IMR-90 (cell line): ENCODE results near the gene CES3. TPM values are rescaled to one million over a fixed set of nuclear protein-coding genes. Genes with fewer than 3 reads are reported as not detected.

Experiments used
- ATAC-seq: fragments of 200-7000 bp; cut with Tn5 transposase; 2 replicates; pipeline ENCODE4 v1.9.1; 2020; ENCODE audit warnings: low read depth, mild to moderate bottlenecking, moderate library complexity
- BruUV-seq: library from RNA; stranded (reverse); fragments of 400-500 nt; replicated peaks from 2 replicates; lab custom pipeline; 2021; lab: Mats Ljungman, UMichigan
- CTCF ChIA-PET: fragments of 300-600 bp; formaldehyde crosslinking; extraction: SDS; loops from one replicate; lab custom pipeline; 2021; ENCODE audit warnings: antibody characterized with exemption; lab: Yijun Ruan, JAX
- POLR2A ChIA-PET: fragments of 300-600 bp; sonication (Branson Sonifier 250); formaldehyde crosslinking; loops from one replicate; lab custom pipeline; 2022; ENCODE audit warnings: antibody characterized with exemption; ENCODE audit not compliant: unreplicated experiment; lab: Charles Lee
- DNase-seq: peaks from one replicate; pipeline ENCODE4 v3.0.0; 2013
- H2AFZ ChIP-seq: replicated peaks from 2 replicates; pipeline ENCODE3; 2013; ENCODE audit warnings: low read length, mild to moderate bottlenecking; ENCODE audit not compliant: poor library complexity
- H2AK5ac ChIP-seq: 2 replicates; pipeline ENCODE4 v1.6.1; 2013; ENCODE audit warnings: low read depth, low read length, inconsistent platforms
- H2AK9ac ChIP-seq: replicated peaks from 2 replicates; pipeline ENCODE3; 2013; ENCODE audit warnings: mild to moderate bottlenecking, low read depth, low read length, moderate library complexity; ENCODE audit not compliant: poor library complexity
- H2BK120ac ChIP-seq: 2 replicates; pipeline ENCODE4 v1.6.1; 2013; ENCODE audit warnings: low read depth, low read length, inconsistent platforms
- H2BK15ac ChIP-seq: 3 replicates; pipeline ENCODE4 v1.6.1; 2013; ENCODE audit warnings: low read depth, low read length, inconsistent platforms
- H2BK20ac ChIP-seq: 2 replicates; pipeline ENCODE4 v1.6.1; 2013; ENCODE audit warnings: low read depth, mild to moderate bottlenecking, inconsistent platforms, low read length, moderate library complexity
- H2BK5ac ChIP-seq: 2 replicates; pipeline ENCODE4 v1.6.1; 2013; ENCODE audit warnings: mild to moderate bottlenecking, low read depth, low read length, inconsistent platforms; ENCODE audit not compliant: poor library complexity, severe bottlenecking
- H3K14ac ChIP-seq: replicated peaks from 2 replicates; pipeline ENCODE4 v1.6.1; 2013; ENCODE audit warnings: low read depth, low read length, inconsistent platforms
- H3K18ac ChIP-seq: 2 replicates; pipeline ENCODE4 v1.6.1; 2013; ENCODE audit warnings: low read depth, low read length, control low read depth
- H3K23ac ChIP-seq: 2 replicates; pipeline ENCODE4 v1.6.1; 2013; ENCODE audit warnings: low read depth, low read length, inconsistent platforms
- H3K27ac ChIP-seq: 2 replicates; pipeline ENCODE4 v1.5.1; 2013; ENCODE audit warnings: mild to moderate bottlenecking, control low read depth, low read length; ENCODE audit not compliant: insufficient read depth
- H3K27me3 ChIP-seq: 2 replicates; pipeline ENCODE4 v1.6.1; 2013; ENCODE audit warnings: low read length; ENCODE audit not compliant: control insufficient read depth, insufficient read depth
- H3K36me3 ChIP-seq: 2 replicates; pipeline ENCODE4 v1.6.1; 2013; ENCODE audit warnings: low read length, mixed read lengths; ENCODE audit not compliant: control insufficient read depth, insufficient read depth
- H3K4ac ChIP-seq: 2 replicates; pipeline ENCODE4 v1.6.1; 2013; ENCODE audit warnings: low read depth, low read length, inconsistent platforms
- H3K4me1 ChIP-seq: 2 replicates; pipeline ENCODE4 v1.6.1; 2013; ENCODE audit warnings: low read length, mixed read lengths; ENCODE audit not compliant: control insufficient read depth, insufficient read depth
- H3K4me2 ChIP-seq: 2 replicates; pipeline ENCODE4 v1.6.1; 2013; ENCODE audit warnings: low read depth, mild to moderate bottlenecking, control low read depth, low read length, moderate library complexity
- H3K4me3 ChIP-seq: 2 replicates; pipeline ENCODE4 v1.5.1; 2013; ENCODE audit warnings: low read depth, mild to moderate bottlenecking, control low read depth, low read length, moderate library complexity; ENCODE audit not compliant: insufficient read depth
- H3K56ac ChIP-seq: 2 replicates; pipeline ENCODE4 v1.6.1; 2013; ENCODE audit warnings: low read length, inconsistent platforms; ENCODE audit not compliant: insufficient read depth; ENCODE audit errors: extremely low read depth
- H3K79me1 ChIP-seq, 2 experiments: 2 replicates each; pipeline ENCODE4 v1.6.1; 2013; ENCODE audit warnings: low read length in 2 of 2, inconsistent platforms in 1 of 2, low read depth in 1 of 2
- H3K9ac ChIP-seq: 2 replicates; pipeline ENCODE4 v1.6.1; 2013; ENCODE audit warnings: low read depth, low read length, control low read depth
- H3K9me1 ChIP-seq: 2 replicates; pipeline ENCODE4 v1.6.1; 2013; ENCODE audit warnings: low read length, inconsistent platforms; ENCODE audit not compliant: insufficient read depth
- H3K9me3 ChIP-seq: 2 replicates; pipeline ENCODE4 v1.6.1; 2013; ENCODE audit warnings: low read length; ENCODE audit not compliant: control insufficient read depth, insufficient read depth
- H4K20me1 ChIP-seq: 2 replicates; pipeline ENCODE4 v1.6.1; 2013; ENCODE audit warnings: low read length, inconsistent platforms; ENCODE audit not compliant: insufficient read depth
- H4K5ac ChIP-seq: 2 replicates; pipeline ENCODE4 v1.6.1; 2013; ENCODE audit warnings: mild to moderate bottlenecking, low read depth, low read length, control low read depth
- H4K8ac ChIP-seq, 2 experiments: 2 replicates each; pipeline ENCODE4 v1.6.1; 2013; ENCODE audit warnings: low read depth in 2 of 2, low read length in 2 of 2, control low read depth in 1 of 2, inconsistent platforms in 1 of 2
- H4K91ac ChIP-seq: 2 replicates; pipeline ENCODE4 v1.6.1; 2013; ENCODE audit warnings: low read depth, low read length, inconsistent platforms; ENCODE audit not compliant: insufficient read depth
- BHLHE40 ChIP-seq: fragments of 150-350 bp; IDR thresholded peaks from 2 replicates; pipeline ENCODE4 v1.6.1; 2016; ENCODE audit warnings: mild to moderate bottlenecking, low read depth, low read length
- CEBPB ChIP-seq: IDR thresholded peaks from 2 replicates; pipeline ENCODE4 v1.6.1; 2012; ENCODE audit warnings: low read depth, low read length, improper control_type of control experiment
- FOS ChIP-seq: fragments of 150-350 bp; IDR thresholded peaks from 2 replicates; pipeline ENCODE4 v1.6.1; 2016; ENCODE audit warnings: low read depth, low read length
- MAFK ChIP-seq: IDR thresholded peaks from 2 replicates; pipeline ENCODE4 v1.6.1; 2012; ENCODE audit warnings: low read depth, low read length, improper control_type of control experiment
- MAZ ChIP-seq: IDR thresholded peaks from 2 replicates; pipeline ENCODE4 v1.6.1; 2012; ENCODE audit warnings: low read depth, mild to moderate bottlenecking, low read length, improper control_type of control experiment, moderate library complexity, borderline replicate concordance
- MXI1 ChIP-seq: IDR thresholded peaks from 2 replicates; pipeline ENCODE4 v1.6.1; 2012; ENCODE audit warnings: low read depth, mild to moderate bottlenecking, low read length, moderate library complexity, borderline replicate concordance
- NFE2L2 ChIP-seq: fragments of 150-350 bp; IDR thresholded peaks from 2 replicates; pipeline ENCODE4 v1.6.1; 2016; ENCODE audit warnings: low read depth, mild to moderate bottlenecking, low read length
- POLR2A ChIP-seq: IDR thresholded peaks from 2 replicates; pipeline ENCODE4 v1.6.1; 2012; ENCODE audit warnings: mild to moderate bottlenecking, low read depth, low read length
- RAD21 ChIP-seq: IDR thresholded peaks from 2 replicates; pipeline ENCODE4 v1.6.1; 2012; ENCODE audit warnings: low read length, improper control_type of control experiment
- RCOR1 ChIP-seq: IDR thresholded peaks from 2 replicates; pipeline ENCODE4 v1.6.1; 2012; ENCODE audit warnings: mild to moderate bottlenecking, low read length, improper control_type of control experiment; ENCODE audit not compliant: insufficient replicate concordance
- RFX5 ChIP-seq: IDR thresholded peaks from 2 replicates; pipeline ENCODE4 v1.8.0; 2012; ENCODE audit warnings: low read depth, mild to moderate bottlenecking, low read length, moderate library complexity
- SMC3 ChIP-seq: fragments of 150-350 bp; IDR thresholded peaks from 2 replicates; pipeline ENCODE4 v1.6.1; 2016; ENCODE audit warnings: low read depth, mild to moderate bottlenecking, antibody characterized with exemption, low read length, moderate library complexity
- USF2 ChIP-seq: fragments of 150-350 bp; IDR thresholded peaks from 2 replicates; pipeline ENCODE4 v1.6.1; 2017; ENCODE audit warnings: mild to moderate bottlenecking, antibody characterized with exemption, low read length, low read depth
- WGBS, 2 experiments: methylation state at CpG; one replicate each; pipeline versions ENCODE4 v1.1.5 to v1.1.7; 2013; ENCODE audit warnings: missing lambda C conversion rate in 2 of 2; ENCODE audit not compliant: insufficient read length in 1 of 2; ENCODE audit errors: extremely low coverage in 2 of 2; 5-methylcytosine and 5-hydroxymethylcytosine counted together
- dilution Hi-C: fragments of 300-500 bp; cut with HindIII; formaldehyde crosslinking; loops from one replicate; pipeline ENCODE4 v1.14.3; 2018; ENCODE audit warnings: low sequenced_read_pairs; ENCODE audit not compliant: unreplicated experiment
- in situ Hi-C: fragments of 300-500 bp; cut with MboI; formaldehyde crosslinking; loops from 3 replicates; pipeline ENCODE4 v1.14.3; 2019; ENCODE audit warnings: low sequenced_read_pairs, inconsistent platforms, mixed read lengths
- intact Hi-C: fragments of 100-400 bp; cut with micrococcal nuclease; formaldehyde crosslinking; loops from 2 replicates; pipeline ENCODE4 v1.10.0; 2022
- polyA plus RNA-seq, 3 experiments: library from polyadenylated mRNA; depleted of rRNA; stranded (reverse); fragments of >200 nt; gene quantifications; 2 replicates each; pipeline ENCODE4 v1.2.3, GENCODE V29; 2012; ENCODE audit warnings: low replicate concordance in 1 of 3
- total RNA-seq: library from RNA; depleted of rRNA; stranded (reverse); fragments of >200 nt; gene quantifications from 2 replicates; pipeline ENCODE4 v1.2.3, GENCODE V29; 2012
- TF ChIP-seq, protein P1 (sequence below): conservative IDR thresholded peaks from 2 replicates; pipeline ENCODE4 v1.5.1; 2012; ENCODE audit warnings: mild to moderate bottlenecking, low read depth, low read length, improper control_type of control experiment
- TF ChIP-seq, protein P2 (sequence below): fragments of 150-350 bp; IDR thresholded peaks from 2 replicates; pipeline ENCODE4 v1.6.1; 2016; ENCODE audit warnings: low read depth, mild to moderate bottlenecking, low read length, moderate library complexity, borderline replicate concordance

CES3 gene
- total and polyA plus RNA-seq, 2 of the 4 experiments (the other 2 are of a cell fraction), result 0.03 TPM; not detected in 1

GRCh38 chr16:67013233-67013822 lies 52.3 kb downstream of the CES3 start:
- Histone ChIP-seq H4K91ac (no peak overlapping the region), H3K18ac (no peak overlapping the region), H2AK5ac (0 out of 2 replicates have a peak overlapping the region, but pooled peaks have one; percentile 59), H4K5ac (no peak overlapping the region), H2BK120ac (no peak overlapping the region), H3K36me3 (no peaks in the 10 kb centered on the region), H3K56ac (no peak overlapping the region), H3K4me1 (peaks cover 4% of the 10 kb centered on the region; the same call in 1 of the 2 replicates), H2BK20ac (no peak overlapping the region), H3K14ac (no peak overlapping the region), H3K79me1 (no peaks in the 10 kb centered on the region), H3K27ac (no peak overlapping the region), H3K4ac (no peak overlapping the region), H2BK5ac (no peak overlapping the region), H4K8ac (0 out of 4 replicates have a peak overlapping the region, but pooled peaks of 1 of the 2 experiments have one; percentile 34), H4K20me1 (no peaks in the 10 kb centered on the region), H3K27me3 (peaks cover 7% of the 10 kb centered on the region), H2AK9ac (peak overlapping the region; percentile 68), H3K23ac (no peak overlapping the region), H2BK15ac (no peak overlapping the region), H3K9ac (0 out of 2 replicates have a peak overlapping the region, but pooled peaks have one; percentile 11), H3K4me3 (peak overlapping the region; percentile 34), H3K4me2 (peak overlapping the region; percentile 53), H3K9me1 (no peaks in the 10 kb centered on the region), H3K9me3 (no peaks in the 10 kb centered on the region), H2AFZ (peak overlapping the region; percentile 91)
- dilution Hi-C loops, result no loop called here
- WGBS, 2 experiments, result 6% methylated on average over 7 of the region's 21 CpGs; no CpG with 5 or more reads in 1 of the 2 experiments
- BruUV-seq, result no TSS peak
- intact Hi-C loops, result loop anchor here (10.0 kb wide), 1 partner anchor 171 kb away; the partner anchor contains the start of gene MATCAP1
- ATAC-seq, result no peak
- in situ Hi-C loops, result no loop called here
- DNase-seq, result no peak
- ChIA-PET CTCF (interaction anchor here (0.8 to 2.5 kb wide), 2 partner anchors 87 to 142 kb away, joined by 4 to 9 read pairs; no protein-coding TSS in a partner anchor), POLR2A (interaction anchor here (0.5 to 0.6 kb wide), 2 partner anchors 101 to 890 kb away, joined by 3 to 5 read pairs; no protein-coding TSS in a partner anchor)
- TF ChIP-seq RCOR1 (no peak), CEBPB (no peak), BHLHE40 (no peak), RFX5 (no peak), MAFK (no peak), USF2 (no peak), RAD21 (no peak), MAZ (no peak), NFE2L2 (no peak), MXI1 (no peak), FOS (no peak), SMC3 (no peak), POLR2A (no peak)
- TF ChIP-seq, protein P1, sequence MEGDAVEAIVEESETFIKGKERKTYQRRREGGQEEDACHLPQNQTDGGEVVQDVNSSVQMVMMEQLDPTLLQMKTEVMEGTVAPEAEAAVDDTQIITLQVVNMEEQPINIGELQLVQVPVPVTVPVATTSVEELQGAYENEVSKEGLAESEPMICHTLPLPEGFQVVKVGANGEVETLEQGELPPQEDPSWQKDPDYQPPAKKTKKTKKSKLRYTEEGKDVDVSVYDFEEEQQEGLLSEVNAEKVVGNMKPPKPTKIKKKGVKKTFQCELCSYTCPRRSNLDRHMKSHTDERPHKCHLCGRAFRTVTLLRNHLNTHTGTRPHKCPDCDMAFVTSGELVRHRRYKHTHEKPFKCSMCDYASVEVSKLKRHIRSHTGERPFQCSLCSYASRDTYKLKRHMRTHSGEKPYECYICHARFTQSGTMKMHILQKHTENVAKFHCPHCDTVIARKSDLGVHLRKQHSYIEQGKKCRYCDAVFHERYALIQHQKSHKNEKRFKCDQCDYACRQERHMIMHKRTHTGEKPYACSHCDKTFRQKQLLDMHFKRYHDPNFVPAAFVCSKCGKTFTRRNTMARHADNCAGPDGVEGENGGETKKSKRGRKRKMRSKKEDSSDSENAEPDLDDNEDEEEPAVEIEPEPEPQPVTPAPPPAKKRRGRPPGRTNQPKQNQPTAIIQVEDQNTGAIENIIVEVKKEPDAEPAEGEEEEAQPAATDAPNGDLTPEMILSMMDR, result no peak
- TF ChIP-seq, protein P2, sequence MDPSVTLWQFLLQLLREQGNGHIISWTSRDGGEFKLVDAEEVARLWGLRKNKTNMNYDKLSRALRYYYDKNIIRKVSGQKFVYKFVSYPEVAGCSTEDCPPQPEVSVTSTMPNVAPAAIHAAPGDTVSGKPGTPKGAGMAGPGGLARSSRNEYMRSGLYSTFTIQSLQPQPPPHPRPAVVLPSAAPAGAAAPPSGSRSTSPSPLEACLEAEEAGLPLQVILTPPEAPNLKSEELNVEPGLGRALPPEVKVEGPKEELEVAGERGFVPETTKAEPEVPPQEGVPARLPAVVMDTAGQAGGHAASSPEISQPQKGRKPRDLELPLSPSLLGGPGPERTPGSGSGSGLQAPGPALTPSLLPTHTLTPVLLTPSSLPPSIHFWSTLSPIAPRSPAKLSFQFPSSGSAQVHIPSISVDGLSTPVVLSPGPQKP, result no peak
